ENCODE measurements around the gene FBXL5.
A peak's percentile ranks its signal among the peaks of the same experiment; 100 is the strongest.

The FBXL5 gene

DNA sequence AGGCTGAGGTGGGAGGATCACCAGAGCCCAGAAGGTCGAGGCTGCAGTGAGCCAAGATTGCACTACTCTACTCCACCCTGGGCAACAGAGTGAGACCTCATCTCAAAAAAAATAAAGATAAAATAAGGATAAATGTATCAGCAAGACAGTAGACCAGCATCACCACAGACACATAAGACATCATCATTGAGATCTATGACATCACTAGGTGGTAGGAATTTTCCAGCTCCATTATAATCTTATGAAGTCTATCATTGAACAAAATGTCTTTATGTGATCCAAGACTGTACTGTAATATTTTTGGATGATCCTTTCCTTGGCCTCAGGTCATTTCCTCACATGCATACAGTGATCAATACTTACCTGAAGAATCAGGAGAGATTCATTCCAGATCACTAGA is 18.2 kb upstream of the FBXL5 start:
- no peak overlapping the region for H3K9ac ChIP-seq (ENCODE audit: low read length)

GRCh38 chr4:15672101-15672500 is 16.9 kb upstream of the FBXL5 start:
- Histone ChIP-seq H3K4me1 (ENCODE audit: control insufficient read depth, insufficient read depth, low read length) (no peaks in the 10 kb centered on the region), H3K36me3 (ENCODE audit: control insufficient read depth, insufficient read depth, low read length) (no peaks in the 10 kb centered on the region), H3K9ac (ENCODE audit: low read length) (no peak overlapping the region), H3K4me3 (ENCODE audit: low read length) (no peak overlapping the region), H3K27ac (ENCODE audit: low read depth, low read length) (no peak overlapping the region), H3K27me3 (ENCODE audit: control insufficient read depth, insufficient read depth, low read length) (no peaks in the 10 kb centered on the region)

More for the DNA sequence above, 18.2 kb upstream of the FBXL5 start:
- Histone ChIP-seq H3K4me3 (ENCODE audit: low read length) (no peak overlapping the region), H3K27me3 (ENCODE audit: control insufficient read depth, insufficient read depth, low read length) (no peaks in the 10 kb centered on the region), H3K4me1 (ENCODE audit: control insufficient read depth, insufficient read depth, low read length) (no peaks in the 10 kb centered on the region), H3K36me3 (ENCODE audit: control insufficient read depth, insufficient read depth, low read length) (no peaks in the 10 kb centered on the region), H3K27ac (ENCODE audit: low read depth, low read length) (no peak overlapping the region)

- Histone ChIP-seq H3K4me1 (ENCODE audit: control insufficient read depth, insufficient read depth, low read length) (no peaks in the 10 kb centered on the region), H3K27me3 (ENCODE audit: control insufficient read depth, insufficient read depth, low read length) (no peaks in the 10 kb centered on the region), H3K9ac (ENCODE audit: low read length) (no peak overlapping the region), H3K36me3 (ENCODE audit: control insufficient read depth, insufficient read depth, low read length) (no peaks in the 10 kb centered on the region), H3K4me3 (ENCODE audit: low read length) (no peak overlapping the region), H3K27ac (ENCODE audit: low read depth, low read length) (no peak overlapping the region)
These were observed 15.4 kb upstream of the FBXL5 start for GRCh38 chr4:15670576-15670975.

GRCh38 chr4:15668566-15669435 is 13.6 kb upstream of the FBXL5 start:
- no peak overlapping the region for H3K4me3 ChIP-seq (ENCODE audit: low read length)
- H3K27me3 ChIP-seq (ENCODE audit: control insufficient read depth, insufficient read depth, low read length): no peaks in the 10 kb centered on the region
- H3K36me3 ChIP-seq (ENCODE audit: control insufficient read depth, insufficient read depth, low read length): no peaks in the 10 kb centered on the region
- H3K9ac ChIP-seq (ENCODE audit: low read length): no peak overlapping the region
- H3K4me1 ChIP-seq (ENCODE audit: control insufficient read depth, insufficient read depth, low read length): no peaks in the 10 kb centered on the region
- no peak overlapping the region for H3K27ac ChIP-seq (ENCODE audit: low read depth, low read length)

DNA sequence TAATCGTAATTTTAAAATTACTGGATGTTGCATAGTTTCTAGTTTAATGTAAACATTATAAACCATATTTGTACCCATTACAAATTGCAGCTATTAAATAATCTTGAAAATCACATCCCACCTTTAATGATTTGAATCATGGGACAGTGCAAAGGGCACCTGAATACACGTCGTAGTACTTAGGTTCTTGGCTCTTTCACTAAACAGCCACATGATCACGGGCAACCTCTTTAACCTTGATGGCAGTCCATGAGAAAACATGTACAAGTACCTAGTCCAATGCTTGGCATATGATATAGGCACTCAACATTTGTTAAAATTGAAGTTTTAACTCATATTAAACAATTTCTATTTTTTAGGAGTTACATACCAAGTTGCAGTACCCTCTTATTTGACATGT is 11.8 kb upstream of the FBXL5 start:
- Histone ChIP-seq H3K4me3 (ENCODE audit: low read length) (no peak overlapping the region), H3K36me3 (ENCODE audit: control insufficient read depth, insufficient read depth, low read length) (no peaks in the 10 kb centered on the region), H3K4me1 (ENCODE audit: control insufficient read depth, insufficient read depth, low read length) (no peaks in the 10 kb centered on the region), H3K27me3 (ENCODE audit: control insufficient read depth, insufficient read depth, low read length) (no peaks in the 10 kb centered on the region), H3K9ac (ENCODE audit: low read length) (no peak overlapping the region), H3K27ac (ENCODE audit: low read depth, low read length) (no peak overlapping the region)

- Histone ChIP-seq H3K4me1 (ENCODE audit: control insufficient read depth, insufficient read depth, low read length) (no peaks in the 10 kb centered on the region), H3K36me3 (ENCODE audit: control insufficient read depth, insufficient read depth, low read length) (no peaks in the 10 kb centered on the region), H3K4me3 (ENCODE audit: low read length) (no peak overlapping the region), H3K27me3 (ENCODE audit: control insufficient read depth, insufficient read depth, low read length) (no peaks in the 10 kb centered on the region), H3K9ac (ENCODE audit: low read length) (no peak overlapping the region), H3K27ac (ENCODE audit: low read depth, low read length) (no peak overlapping the region)
These were observed 10.7 kb upstream of the FBXL5 start for GRCh38 chr4:15665753-15666365.

GRCh38 chr4:15659768-15660570 is 4.8 kb upstream of the FBXL5 start:
- no peak overlapping the region for H3K9ac ChIP-seq (ENCODE audit: low read length)
- no peak overlapping the region for H3K27ac ChIP-seq (ENCODE audit: low read depth, low read length)
- no peak overlapping the region for H3K4me3 ChIP-seq (ENCODE audit: low read length)

GRCh38 chr4:15658781-15659180 is 3.6 kb upstream of the FBXL5 start:
- Histone ChIP-seq H3K27ac (ENCODE audit: low read depth, low read length) (no peak overlapping the region), H3K9ac (ENCODE audit: low read length) (no peak overlapping the region), H3K4me1 (ENCODE audit: control insufficient read depth, insufficient read depth, low read length) (peaks cover 3% of the 10 kb centered on the region), H3K27me3 (ENCODE audit: control insufficient read depth, insufficient read depth, low read length) (no peaks in the 10 kb centered on the region), H3K4me3 (ENCODE audit: low read length) (no peak overlapping the region), H3K36me3 (ENCODE audit: control insufficient read depth, insufficient read depth, low read length) (no peaks in the 10 kb centered on the region)

More at GRCh38 chr4:15659768-15660570, 4.8 kb upstream of the FBXL5 start:
- H3K27me3 ChIP-seq (ENCODE audit: control insufficient read depth, insufficient read depth, low read length): no peaks in the 10 kb centered on the region
- H3K36me3 ChIP-seq (ENCODE audit: control insufficient read depth, insufficient read depth, low read length): no peaks in the 10 kb centered on the region
- peaks cover 3% of the 10 kb centered on the region for H3K4me1 ChIP-seq (ENCODE audit: control insufficient read depth, insufficient read depth, low read length)

GRCh38 chr4:15658136-15658770 is 3.1 kb upstream of the FBXL5 start:
- Histone ChIP-seq H3K27ac (ENCODE audit: low read depth, low read length) (no peak overlapping the region), H3K4me1 (ENCODE audit: control insufficient read depth, insufficient read depth, low read length) (peaks cover 8% of the 10 kb centered on the region), H3K9ac (ENCODE audit: low read length) (no peak overlapping the region), H3K36me3 (ENCODE audit: control insufficient read depth, insufficient read depth, low read length) (no peaks in the 10 kb centered on the region), H3K27me3 (ENCODE audit: control insufficient read depth, insufficient read depth, low read length) (no peaks in the 10 kb centered on the region), H3K4me3 (ENCODE audit: low read length) (no peak overlapping the region)

GRCh38 chr4:15657366-15657765 is 2.2 kb upstream of the FBXL5 start:
- H3K27me3 ChIP-seq (ENCODE audit: control insufficient read depth, insufficient read depth, low read length): no peaks in the 10 kb centered on the region
- H3K4me3 ChIP-seq (ENCODE audit: low read length): no peak overlapping the region
- H3K36me3 ChIP-seq (ENCODE audit: control insufficient read depth, insufficient read depth, low read length): no peaks in the 10 kb centered on the region
- H3K4me1 ChIP-seq (ENCODE audit: control insufficient read depth, insufficient read depth, low read length): peaks cover 16% of the 10 kb centered on the region
- no peak overlapping the region for H3K9ac ChIP-seq (ENCODE audit: low read length)
- H3K27ac ChIP-seq (ENCODE audit: low read depth, low read length): no peak overlapping the region

DNA sequence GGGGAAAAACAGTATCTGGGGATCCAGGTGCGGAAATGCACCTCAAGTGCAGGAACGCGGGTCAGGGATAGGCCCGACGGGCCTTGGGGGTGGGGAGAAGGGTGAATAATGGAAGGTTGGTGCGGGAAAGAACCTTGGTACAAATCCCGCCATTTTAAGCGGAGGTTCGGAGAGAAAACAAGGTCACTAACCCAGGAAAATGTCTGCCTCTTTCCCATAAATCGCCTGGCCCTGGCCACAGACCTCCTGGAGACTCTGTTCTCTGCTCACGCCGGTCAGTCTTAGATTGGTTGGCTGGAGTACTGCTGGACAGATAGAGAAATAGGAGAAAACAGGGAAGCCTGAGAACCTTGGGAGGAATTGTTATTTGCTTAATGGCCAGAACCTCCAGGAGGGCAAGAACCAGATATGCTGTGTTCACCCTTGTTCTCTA is 897 bp upstream of the FBXL5 start:
- H3K4me1 ChIP-seq (ENCODE audit: control insufficient read depth, insufficient read depth, low read length): peaks cover 24% of the 10 kb centered on the region
- peak overlapping the region; percentile 97 for H3K4me3 ChIP-seq (ENCODE audit: low read length)
- H3K36me3 ChIP-seq (ENCODE audit: control insufficient read depth, insufficient read depth, low read length): no peaks in the 10 kb centered on the region
- H3K9ac ChIP-seq (ENCODE audit: low read length): no peak overlapping the region
- peak overlapping the region; percentile 100 for H3K27ac ChIP-seq (ENCODE audit: low read depth, low read length)
- no peaks in the 10 kb centered on the region for H3K27me3 ChIP-seq (ENCODE audit: control insufficient read depth, insufficient read depth, low read length)
